ENCODE data around the gene KRTCAP2.
"Not testable (repeated sequence)": the region's sequence is repeated elsewhere in the genome, so short reads cannot be mapped to it uniquely, and the experiment has no call there.

Gene KRTCAP2

DNA sequence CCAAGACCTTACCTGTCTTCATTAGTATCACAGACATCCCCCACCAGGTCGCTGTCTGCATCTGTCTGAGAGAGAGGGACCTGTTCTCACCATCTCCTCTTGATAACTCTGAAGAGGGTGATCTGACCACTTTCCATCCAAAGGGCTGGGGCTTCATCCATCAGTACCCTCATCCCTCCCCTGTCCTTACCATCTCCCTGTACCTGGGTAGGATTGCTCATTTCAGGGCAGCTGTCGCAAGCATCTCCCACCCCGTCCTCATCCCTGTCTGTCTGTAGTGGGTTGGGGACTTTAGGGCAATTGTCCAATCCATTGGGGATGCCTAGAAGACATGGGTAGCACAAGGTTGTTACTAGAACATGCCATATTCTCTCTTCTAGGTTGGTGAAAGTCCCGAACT, 26.7 kb upstream of the KRTCAP2 start:
- no peak for DNase-seq (ENCODE audit: low read depth, low spot score)

DNA sequence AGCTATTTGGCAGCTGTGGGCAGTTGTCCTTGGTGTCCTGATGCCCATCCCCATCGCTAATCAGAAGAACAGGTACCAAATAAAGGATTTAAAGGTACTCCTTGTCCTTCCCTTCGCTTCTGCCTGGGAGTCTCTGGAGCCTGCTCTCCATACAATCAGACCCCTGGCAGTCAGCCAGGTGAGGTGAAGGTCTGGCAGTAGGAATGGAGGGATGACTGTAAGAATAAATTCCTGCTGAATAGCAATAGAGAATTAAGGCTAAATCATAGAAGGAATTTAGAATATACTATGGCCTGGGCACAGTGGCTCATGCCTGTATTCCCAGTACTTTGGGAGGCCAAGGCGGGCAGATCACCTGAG, 25.4 kb upstream of the KRTCAP2 start:
- peak; percentile 51 for DNase-seq (ENCODE audit: low read depth, low spot score)

GRCh38 chr1:155197901-155198546, 24.9 kb upstream of the KRTCAP2 start:
- DNase-seq (ENCODE audit: low read depth, low spot score): no peak

DNA sequence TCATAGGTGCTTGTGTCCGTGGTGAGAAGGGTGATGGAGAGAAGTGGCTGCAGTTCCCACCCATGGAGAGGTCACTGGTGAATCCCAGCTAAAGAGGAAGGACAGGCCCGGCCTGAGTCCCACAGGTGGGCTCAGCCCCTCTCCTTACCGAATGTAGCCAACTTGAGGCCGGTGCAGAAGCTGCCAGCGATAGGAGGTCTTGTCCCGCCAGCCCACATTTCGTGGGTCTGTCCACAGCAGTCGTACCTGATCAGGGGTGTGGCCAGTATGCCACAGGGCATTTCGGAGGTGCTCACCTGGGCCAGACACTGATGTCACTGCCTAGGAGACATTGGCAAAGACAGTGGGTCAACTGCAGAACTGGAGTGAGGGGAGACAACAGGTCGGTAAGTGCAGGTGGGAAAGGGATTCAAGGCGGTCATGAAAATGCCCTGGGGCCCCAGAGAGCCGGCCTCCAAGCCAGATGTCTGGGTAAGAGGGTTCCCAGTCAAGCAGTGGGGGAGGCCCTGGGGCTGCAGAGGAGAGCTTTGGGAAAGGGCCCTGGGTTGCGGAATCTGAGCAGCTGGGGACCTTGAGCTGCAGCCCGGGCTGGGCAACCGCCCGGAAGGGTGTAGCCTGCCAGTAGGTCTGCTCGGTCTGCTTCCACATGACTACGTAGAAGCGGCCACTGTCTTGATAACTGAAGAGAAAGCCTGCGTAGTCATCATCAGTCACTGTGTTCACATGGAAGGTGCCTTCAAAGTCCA, 24.0 kb upstream of the KRTCAP2 start:
- DNase-seq (ENCODE audit: low read depth, low spot score): no peak

DNA sequence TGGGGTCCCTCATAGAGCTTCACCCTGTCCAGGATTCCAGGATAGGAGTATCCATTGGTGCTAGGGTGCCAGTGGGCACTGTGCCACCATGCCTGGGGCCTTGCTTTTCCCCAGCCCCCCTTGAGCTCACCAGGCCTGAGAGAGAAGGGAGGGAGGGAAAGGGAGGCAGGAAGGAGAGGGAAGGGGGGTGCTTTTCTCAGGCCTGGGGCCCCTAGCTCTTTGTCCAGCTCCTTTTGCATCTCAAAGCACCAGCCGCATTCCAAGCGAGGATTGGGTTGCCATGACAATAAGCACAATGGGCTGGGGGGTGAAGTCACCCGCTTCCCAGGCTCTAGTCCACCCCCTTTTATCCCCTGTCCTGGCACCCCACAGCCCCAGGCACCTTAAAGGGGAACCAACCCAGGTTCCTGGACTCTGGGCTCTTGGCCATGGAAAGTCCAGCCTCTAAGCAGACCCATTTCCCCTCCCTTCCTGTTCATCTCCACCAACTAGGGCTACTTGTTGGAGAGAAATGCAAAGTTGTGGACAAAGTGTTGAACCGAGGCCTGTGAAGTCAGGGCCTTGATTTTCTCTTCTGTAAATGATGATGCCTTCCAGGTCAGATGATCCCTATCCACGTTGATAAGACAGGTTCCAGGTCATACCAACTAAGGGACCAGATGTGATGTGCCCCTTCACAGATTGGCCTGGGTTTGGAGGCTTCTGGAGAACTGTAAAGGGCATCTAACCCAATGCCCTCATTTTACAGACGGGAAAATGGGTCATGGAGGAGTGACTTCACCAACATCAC, 23.2 kb upstream of the KRTCAP2 start:
- peak; percentile 86 for DNase-seq (ENCODE audit: low read depth, low spot score)

DNA sequence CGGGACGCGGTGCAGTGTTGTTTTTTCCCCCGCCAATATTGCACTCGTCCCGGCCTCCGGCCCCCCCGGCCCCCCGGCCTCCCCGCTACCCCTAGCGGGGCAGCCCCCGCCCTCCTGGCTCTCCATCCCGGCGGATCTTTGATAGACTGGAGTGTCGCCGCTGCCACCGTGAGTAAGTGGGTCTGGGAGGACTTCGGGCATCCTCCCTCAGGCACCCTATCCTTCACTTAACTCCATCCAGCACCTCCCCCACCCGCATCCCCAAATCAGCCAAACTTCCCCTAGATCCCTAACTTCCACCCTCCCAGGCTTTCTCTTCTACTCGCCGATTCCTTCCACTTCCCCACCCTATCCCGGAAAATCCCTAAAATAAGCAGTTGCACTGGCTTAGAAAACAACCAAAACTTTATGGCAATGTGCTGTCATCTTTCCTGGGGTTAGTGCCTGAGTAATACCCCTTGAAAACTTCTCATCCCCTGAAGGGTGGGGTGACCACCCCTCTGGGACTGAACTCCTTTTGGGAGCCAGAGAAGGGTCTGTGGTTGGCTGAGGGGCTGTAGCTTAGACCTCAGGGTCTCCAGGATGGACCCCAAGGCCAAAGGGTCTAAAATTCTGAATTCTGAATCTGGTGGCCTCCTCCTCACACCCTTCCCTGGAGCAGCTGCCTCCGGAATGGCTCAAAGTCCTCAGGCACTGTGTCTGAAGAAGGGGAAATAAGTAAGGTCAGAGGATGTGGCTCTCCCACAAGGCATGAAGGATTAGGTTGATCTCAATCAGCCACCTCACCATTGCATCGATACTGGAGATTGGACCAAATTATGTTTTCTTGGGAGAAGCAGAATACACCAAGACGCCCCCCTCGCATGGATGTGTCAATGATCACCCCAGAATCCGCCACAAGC, 22.3 kb upstream of the KRTCAP2 start:
- no peak for DNase-seq (ENCODE audit: low read depth, low spot score)

DNA sequence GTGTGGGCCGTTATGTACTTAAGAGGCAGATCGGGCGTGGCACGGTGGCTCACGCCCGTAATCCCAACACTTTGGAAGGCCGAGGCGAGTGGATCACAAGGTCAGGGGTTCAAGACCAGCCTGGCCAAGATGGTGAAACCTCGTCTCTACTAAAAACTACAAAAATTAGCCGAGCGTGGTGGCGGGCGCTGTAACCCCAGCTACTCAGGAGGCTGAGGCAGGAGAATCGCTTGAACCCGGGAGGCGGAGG, 20.8 kb upstream of the KRTCAP2 start:
- DNase-seq (ENCODE audit: low read depth, low spot score): not testable (repeated sequence)

- peak; percentile 97 for DNase-seq (ENCODE audit: low read depth, low spot score)
These were observed 20.3 kb upstream of the KRTCAP2 start for GRCh38 chr1:155193275-155193990.

- DNase-seq (ENCODE audit: low read depth, low spot score): no peak
These were observed 19.5 kb upstream of the KRTCAP2 start for GRCh38 chr1:155192346-155193274.

GRCh38 chr1:155191904-155192303, 18.8 kb upstream of the KRTCAP2 start:
- DNase-seq (ENCODE audit: low read depth, low spot score): no peak

- not testable (repeated sequence) for DNase-seq (ENCODE audit: low read depth, low spot score)
These were observed 16.8 kb upstream of the KRTCAP2 start for GRCh38 chr1:155189926-155190325.

GRCh38 chr1:155188268-155188667, 15.2 kb upstream of the KRTCAP2 start:
- no peak for DNase-seq (ENCODE audit: low read depth, low spot score)

DNA sequence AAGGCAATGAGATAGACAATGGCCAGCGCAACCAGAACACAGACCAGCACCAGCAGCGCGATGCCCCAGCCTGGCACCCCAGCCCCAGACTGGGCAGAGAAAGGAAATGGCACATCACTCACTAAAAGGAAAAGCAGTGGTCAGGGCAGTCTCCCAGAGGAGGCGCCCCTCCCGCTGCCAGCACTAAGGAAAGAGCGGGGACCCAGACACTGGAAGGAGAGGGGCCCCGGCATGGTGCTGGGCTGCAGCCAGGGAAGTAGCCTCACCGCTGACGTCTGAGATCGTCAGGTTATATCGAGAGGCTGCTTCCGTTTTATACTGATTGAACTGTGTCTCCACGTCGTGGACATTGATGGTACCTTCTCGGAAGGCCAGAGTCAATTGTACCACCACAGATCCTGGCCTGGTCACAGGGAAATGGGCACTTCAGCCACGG, 14.4 kb upstream of the KRTCAP2 start:
- DNase-seq (ENCODE audit: low read depth, low spot score): no peak

DNA sequence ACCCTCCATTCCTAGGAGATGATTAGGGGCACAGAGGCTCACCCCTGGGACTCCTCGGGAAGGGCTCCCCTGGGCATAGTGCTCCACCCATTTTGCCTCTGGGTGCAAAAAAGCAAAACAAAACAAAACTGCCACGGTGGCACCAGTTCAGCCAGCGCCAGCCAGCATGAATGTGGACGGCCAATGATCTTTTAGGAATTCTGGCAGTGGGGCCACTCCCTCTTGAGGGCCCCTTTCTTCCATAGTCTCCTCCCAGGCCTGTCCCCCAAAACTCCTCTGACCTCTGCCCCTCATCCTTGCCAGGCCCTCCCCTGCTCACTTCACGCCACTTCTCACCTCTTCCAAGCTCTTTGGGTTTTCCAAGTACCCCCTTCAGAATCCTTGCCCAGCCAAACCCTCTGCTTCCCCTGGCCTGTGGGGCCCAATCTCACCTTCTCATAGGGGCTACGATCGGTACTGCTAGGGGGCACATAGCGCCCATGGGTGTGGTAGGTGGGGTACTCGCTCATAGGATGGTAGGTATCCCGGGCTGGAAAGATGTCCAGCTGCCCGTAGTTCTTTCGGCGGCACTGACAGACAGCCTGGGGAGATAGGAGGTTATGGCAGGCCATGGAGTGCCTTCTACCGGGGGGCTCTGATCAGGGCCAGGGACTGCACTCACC, 13.8 kb upstream of the KRTCAP2 start:
- no peak for DNase-seq (ENCODE audit: low read depth, low spot score)

- no peak for DNase-seq (ENCODE audit: low read depth, low spot score)
These were observed 13.1 kb upstream of the KRTCAP2 start for GRCh38 chr1:155186067-155186793.

DNA sequence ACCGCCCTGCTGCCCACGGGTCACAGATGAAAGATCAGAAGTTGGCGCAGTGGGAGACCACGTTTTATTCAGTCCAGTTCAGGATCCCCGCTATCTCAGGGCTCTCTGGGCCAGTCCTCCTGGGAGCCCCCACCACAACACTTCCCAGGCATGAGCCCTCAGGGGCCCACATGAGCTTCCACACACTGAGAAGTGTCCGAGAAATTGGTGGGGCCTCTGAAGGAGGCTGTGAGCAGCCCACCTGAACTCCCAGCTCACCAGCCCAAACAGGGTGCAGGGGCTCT, 12.6 kb upstream of the KRTCAP2 start:
- DNase-seq (ENCODE audit: low read depth, low spot score): no peak

DNA sequence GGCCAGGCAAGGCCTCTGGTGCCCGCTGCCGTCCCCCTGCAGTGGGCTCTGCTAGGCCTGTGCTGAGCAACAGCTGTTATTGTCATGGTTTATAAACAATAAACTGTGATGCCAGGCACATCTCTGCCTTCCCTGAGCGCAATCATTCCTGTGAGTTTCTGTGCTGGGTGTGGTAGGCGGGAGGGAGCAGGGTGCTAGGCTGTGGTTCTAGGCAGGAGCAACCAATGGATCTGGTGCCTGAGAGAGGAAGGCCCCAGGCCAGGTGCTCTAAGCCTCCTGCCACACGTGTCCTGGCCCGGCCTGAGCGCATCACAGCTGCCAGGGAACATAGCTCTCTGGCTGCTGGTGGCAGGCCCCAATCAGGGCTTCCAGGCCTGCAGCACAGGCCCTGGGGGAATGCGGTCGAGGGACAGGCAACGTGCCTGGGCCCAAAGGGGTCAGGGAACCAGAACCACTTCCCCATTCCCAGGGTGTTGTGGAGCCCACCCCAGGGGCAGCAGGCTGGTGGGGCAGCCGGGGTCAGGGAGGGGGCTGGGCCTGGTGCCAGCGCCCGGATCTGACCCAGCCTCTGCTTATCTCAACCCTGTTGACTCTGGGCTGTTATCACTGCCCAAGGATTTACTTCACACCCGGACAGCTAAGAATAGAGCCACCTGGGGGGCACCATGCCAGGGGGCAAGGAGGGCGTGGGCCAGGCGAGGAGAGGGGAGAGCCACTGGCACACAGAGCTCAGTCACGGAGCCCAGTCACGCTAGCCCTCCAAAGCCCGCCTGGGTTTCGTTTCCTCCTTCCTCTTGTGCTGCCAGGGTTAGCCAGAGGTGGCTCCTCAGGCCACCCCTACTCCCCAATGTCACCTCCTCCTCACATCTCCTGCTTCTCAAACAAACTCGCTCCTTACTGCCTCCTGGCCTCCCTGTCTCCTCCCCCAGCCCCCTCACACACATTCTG, 12.0 kb upstream of the KRTCAP2 start:
- DNase-seq (ENCODE audit: low read depth, low spot score): peak; percentile 5

GRCh38 chr1:155184351-155184811, 11.3 kb upstream of the KRTCAP2 start:
- peak; percentile 5 for DNase-seq (ENCODE audit: low read depth, low spot score)

Data from astrocyte of the hippocampus (primary cell).